Measurements from ENCODE around the gene SPATA32.

SPATA32 gene

DNA sequence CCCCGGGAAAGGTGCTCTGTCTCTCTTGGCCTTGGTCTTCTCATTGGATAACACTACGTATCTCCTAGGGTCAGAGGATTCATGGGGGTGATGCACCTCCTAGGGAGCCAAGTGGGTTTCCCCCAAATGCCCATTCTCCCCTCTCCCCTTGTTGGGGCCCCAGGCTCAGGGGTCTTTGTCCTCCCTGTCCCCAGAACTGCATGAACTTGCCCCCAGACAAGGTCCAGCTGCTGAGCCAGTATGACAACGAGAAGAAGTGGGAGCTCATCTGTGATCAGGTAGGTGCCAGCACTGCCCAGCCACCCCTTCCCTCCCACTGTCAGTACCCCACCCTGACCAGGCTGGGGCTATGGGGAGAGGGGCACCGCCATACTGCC is 31.5 kb downstream of the SPATA32 start:
- no peak for DNase-seq (ENCODE audit: low read depth in 4 of 4, low spot score in 1 of 4)

- DNase-seq (ENCODE audit: low read depth in 4 of 4, low spot score in 1 of 4): no peak
Measured at GRCh38 chr17:45229681-45230409, 32.0 kb downstream of the SPATA32 start.

- peak; percentile 57 to 92 (median 72) for DNase-seq (ENCODE audit: low read depth in 4 of 4, low spot score in 1 of 4)
Measured at GRCh38 chr17:45228763-45229539, 32.9 kb downstream of the SPATA32 start.

DNA sequence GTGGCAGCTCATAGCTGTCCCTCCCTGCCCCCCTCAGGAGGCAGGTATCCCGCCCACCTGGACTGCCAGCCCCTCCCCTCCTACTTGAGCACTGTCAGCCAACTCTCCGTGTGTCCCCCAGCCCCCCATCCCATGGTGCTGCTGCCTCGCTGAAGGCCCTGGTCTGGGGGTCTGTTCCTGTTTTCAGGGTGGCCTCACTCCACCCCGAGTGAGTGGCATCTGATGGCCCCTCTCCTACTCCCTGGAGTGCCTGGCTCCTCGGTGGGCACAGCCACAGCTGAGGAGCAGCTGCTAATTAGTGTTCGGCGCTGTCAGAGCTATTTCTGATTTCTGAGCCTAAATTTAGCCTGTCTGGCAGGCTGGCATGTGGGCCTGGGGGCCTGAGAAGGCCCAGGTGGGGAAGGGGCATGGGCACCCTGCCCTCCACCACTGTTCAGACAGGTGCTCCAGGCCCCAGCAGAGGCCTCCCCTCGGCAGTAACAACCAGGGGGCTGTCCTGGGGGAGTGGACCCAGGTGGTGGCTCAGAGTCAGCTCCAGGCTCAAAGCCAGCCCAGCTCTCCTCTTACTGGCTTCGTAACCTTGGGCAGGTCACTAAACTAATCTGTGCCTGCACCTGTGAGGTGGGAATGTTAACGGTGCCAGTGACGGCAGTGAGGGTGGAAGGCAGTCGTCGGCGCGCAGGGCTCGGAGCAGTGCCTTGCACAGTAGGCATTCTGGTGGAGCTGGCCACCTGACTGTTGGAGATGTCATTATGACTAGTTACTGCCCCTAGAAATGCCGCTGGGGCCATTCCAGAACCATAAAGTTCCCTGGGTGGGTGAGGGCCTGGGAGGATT is 33.8 kb downstream of the SPATA32 start:
- DNase-seq (ENCODE audit: low read depth in 4 of 4, low spot score in 1 of 4): no peak

- no peak for DNase-seq (ENCODE audit: low read depth in 4 of 4, low spot score in 1 of 4)
Measured at GRCh38 chr17:45227101-45227925, 34.6 kb downstream of the SPATA32 start.

DNA sequence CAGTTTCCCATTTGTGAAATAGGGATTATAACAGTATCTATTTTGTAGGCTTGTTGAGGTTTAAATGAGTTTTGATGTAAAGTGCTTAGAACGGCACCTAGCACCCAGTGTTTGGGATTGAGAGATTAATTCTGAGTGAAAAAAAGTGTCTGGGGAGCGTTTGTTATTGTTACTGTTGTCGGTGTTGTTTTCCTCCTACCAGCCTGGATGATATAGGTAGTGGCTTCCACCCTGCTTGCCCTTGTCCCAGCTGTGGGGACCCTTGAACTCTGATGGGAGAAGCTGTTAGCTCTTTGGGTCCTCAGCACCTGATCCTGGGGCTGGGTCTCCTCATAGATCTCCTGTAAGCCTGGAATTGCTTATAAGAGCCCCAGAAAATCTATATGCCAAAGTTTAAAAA is 35.3 kb downstream of the SPATA32 start:
- no peak for DNase-seq (ENCODE audit: low read depth in 4 of 4, low spot score in 1 of 4)

DNA sequence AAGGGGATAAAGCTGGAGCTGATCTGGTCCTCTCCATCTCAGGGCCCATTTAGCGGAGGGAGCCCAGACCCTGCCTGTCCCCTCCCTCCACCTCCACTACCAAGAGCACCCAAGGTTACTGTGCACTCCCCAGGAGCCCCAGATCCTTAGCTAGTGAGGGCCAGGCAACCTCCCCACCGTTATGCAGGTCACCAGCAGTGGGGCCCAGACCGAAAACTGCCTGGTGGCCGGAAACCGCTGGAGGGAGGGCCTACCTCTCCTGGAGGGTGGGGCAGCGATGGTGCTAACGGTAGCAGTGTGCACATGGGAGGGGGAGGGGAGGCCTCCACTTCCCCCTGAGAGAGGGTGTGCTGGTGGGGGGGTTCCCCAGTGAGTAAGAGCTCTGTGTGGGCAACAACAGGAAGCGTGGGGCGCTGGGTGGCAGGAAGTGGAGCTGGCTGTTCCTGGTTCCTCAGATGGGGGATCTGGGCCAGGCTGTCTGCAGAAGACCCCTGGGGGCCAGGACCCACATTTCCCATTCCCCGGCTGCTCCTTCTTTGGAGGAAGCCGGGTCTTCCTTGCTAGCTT is 35.8 kb downstream of the SPATA32 start:
- DNase-seq (ENCODE audit: low read depth in 4 of 4, low spot score in 1 of 4): peak; percentile 83 to 99 (median 87)

DNA sequence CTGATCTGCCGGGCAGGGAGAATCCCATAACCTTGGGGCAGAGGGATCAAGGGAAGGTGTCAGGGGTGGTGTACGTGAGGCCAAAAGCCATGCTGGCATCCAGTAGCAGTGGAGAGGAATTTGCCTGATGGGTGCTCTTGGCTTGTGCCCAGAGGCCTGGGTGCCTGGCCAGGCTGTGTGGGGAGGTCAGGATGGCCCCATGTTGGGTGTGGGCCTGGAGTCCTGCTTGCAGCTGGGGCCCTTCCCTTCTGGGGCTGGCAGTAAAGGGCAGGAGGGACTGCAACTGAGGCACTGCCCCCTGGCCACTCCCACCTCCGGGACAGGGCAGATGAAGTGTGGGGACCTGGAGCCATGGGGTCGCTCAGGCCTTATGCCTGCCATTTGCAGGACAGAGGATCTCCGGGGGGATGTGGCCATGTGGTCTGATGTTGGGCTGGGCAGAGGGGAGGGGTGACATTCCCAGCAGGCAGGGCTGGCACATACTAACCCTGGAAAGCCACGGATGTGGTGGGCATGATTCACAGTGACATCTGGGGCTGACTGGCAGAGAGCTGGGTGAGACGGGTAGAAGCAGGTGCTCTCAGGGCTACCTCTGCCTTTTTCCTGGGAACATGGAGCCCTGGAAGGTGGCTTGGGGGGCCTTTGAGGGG is 36.7 kb downstream of the SPATA32 start:
- DNase-seq (ENCODE audit: low read depth in 4 of 4, low spot score in 1 of 4): no peak

- no peak for DNase-seq (ENCODE audit: low read depth in 4 of 4, low spot score in 1 of 4)
Measured at GRCh38 chr17:45224671-45225050, 37.2 kb downstream of the SPATA32 start.

GRCh38 chr17:45223539-45224528 is 38.1 kb downstream of the SPATA32 start:
- no peak for DNase-seq (ENCODE audit: low read depth in 4 of 4, low spot score in 1 of 4)

DNA sequence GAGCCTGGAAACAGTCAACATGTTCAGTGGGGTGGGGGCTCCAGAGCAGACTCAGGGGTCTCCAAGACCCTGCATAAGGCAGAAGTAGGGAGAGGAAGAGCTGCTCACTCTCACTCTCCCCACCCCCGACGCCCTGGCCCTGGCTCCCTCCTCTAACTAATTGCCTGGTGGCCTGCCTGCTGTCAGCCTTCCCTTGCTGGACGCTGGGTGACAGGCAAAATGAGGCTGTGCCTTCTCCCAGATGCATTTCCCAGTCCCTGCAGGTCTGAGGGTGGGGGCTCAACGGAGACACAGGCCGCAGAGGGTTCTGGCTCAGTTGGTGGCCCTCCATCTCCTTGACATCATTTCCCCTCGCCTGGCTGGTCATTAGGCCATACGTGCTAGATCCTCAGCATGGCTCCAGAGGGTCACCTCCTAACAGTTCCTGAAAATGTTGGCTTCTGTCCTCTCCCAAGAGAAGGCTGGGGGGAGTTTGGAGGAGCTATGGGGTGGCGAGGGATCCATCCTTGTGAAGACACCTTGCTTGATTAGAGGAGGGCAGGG is 38.8 kb downstream of the SPATA32 start:
- no peak for DNase-seq (ENCODE audit: low read depth in 4 of 4, low spot score in 1 of 4)

DNA sequence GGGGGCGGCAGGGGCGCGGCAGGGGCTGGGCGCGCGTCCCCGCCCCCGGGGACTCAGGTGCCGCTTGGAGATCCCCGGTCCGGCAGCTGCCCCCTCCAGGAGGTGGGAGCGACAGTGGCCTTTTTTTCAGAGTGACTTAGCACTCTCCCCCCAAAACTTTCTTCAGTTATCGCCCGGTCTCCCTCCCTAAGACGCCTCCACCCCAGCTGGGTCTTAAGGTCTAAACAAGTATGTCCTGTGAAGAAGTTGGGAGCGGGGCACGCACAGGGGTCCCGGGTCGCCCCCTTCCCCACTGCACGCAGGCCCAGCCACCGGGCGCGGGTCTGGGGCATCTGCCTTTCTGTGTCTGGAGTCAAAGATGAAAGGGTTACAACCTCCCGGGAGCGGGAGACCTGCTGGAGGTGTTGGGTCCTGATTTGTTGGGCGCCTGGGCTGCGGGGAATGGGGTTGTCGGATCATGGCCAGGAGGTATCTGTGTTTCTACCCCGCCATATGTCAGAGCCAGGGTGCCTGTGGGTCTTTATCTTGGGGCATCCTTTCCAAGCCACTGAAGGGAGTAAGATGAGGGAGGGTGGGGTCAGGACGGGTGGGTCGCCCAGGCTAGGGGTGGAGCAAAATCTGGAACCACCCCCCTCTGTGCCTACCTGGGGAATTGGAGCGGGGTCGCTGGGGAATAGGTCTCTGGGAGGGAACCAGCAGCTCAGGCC is 39.5 kb downstream of the SPATA32 start:
- DNase-seq (ENCODE audit: low read depth in 4 of 4, low spot score in 1 of 4): no peak

GRCh38 chr17:45222014-45222288 is 39.9 kb downstream of the SPATA32 start:
- DNase-seq (ENCODE audit: low read depth in 4 of 4, low spot score in 1 of 4): no peak

GRCh38 chr17:45221081-45222013 is 40.5 kb downstream of the SPATA32 start, which contains the start of gene FMNL1:
TSS of gene FMNL1 (plus strand) at chr17:45221885. CDS start at chr17:45222125, 240 bp downstream.
- DNase-seq (ENCODE audit: low read depth in 4 of 4, low spot score in 1 of 4): peak in 1 of 4 experiments; percentile 45

- no peak for DNase-seq (ENCODE audit: low read depth in 4 of 4, low spot score in 1 of 4)
Measured at GRCh38 chr17:45220079-45220478, 41.8 kb downstream of the SPATA32 start.

GRCh38 chr17:45218895-45219661 is 42.8 kb downstream of the SPATA32 start:
- DNase-seq (ENCODE audit: low read depth in 4 of 4, low spot score in 1 of 4): peak; percentile 79 to 92 (median 80)

Data from stimulated activated CD4-positive, alpha-beta T cell treated with anti-CD3 and anti-CD28 coated beads, Interleukin-1b, Interleukin-23, amount 100 ng/mL, for 24 hours (primary cell).